GM12878 (cell line): ENCODE measurements around the gene SNCB. TPM values are rescaled to one million over a fixed set of nuclear protein-coding genes. Genes with fewer than 3 reads are reported as not detected.

ENCODE experiments used
- ATAC-seq: fragments of 200-7000 bp; cut with Tn5 transposase; 3 replicates; pipeline ENCODE4 v1.9.1; 2020; ENCODE audit warnings: mild to moderate bottlenecking, moderate library complexity
- BruUV-seq: library from RNA; stranded (reverse); fragments of 400-500 nt; replicated peaks from 2 replicates; lab custom pipeline; 2021; lab: Mats Ljungman, UMichigan
- CTCF ChIA-PET: fragments of 300-600 bp; sonication (Branson Sonifier 250); formaldehyde crosslinking; extraction: SDS; loops from one replicate; lab custom pipeline; 2021; ENCODE audit warnings: inconsistent platforms; lab: Yijun Ruan, JAX
- POLR2A ChIA-PET: fragments of 350-600 bp; formaldehyde crosslinking; extraction: SDS; loops from one replicate; lab custom pipeline; 2021; ENCODE audit warnings: inconsistent platforms; lab: Charles Lee
- RAD21 ChIA-PET: fragments of 300-600 bp; sonication (Branson Sonifier 250); formaldehyde crosslinking; loops from one replicate; lab custom pipeline; 2023; ENCODE audit warnings: antibody characterized with exemption; ENCODE audit not compliant: unreplicated experiment; lab: Charles Lee
- SMC1A ChIA-PET: fragments of 300-600 bp; sonication (Branson Sonifier 250); formaldehyde crosslinking; loops from one replicate; lab custom pipeline; 2023; ENCODE audit not compliant: unreplicated experiment, uncharacterized antibody; lab: Charles Lee
- DNase-seq: peaks from one replicate; pipeline ENCODE4 v3.0.0-alpha.2; 2011; ENCODE audit warnings: low read depth, low spot score
- FAIRE-seq: peaks from 3 replicates; lab custom pipeline; 2011; peaks lifted over from hg19 to GRCh38; lab: Jason Lieb, UNC
- H2AFZ ChIP-seq: 2 replicates; pipeline ENCODE4 v1.6.0; 2011; ENCODE audit warnings: low read depth, low read length, control low read depth; ENCODE audit not compliant: control insufficient read depth
- H3K27ac ChIP-seq: 2 replicates; pipeline ENCODE4 v1.5.1; 2011; ENCODE audit warnings: control low read depth; ENCODE audit not compliant: control insufficient read depth, insufficient read depth
- H3K27me3 ChIP-seq, 2 experiments: replicated peaks in 1 of 2; 2 replicates each; pipeline versions ENCODE4 v1.6.0 to v1.6.1; 2011; ENCODE audit warnings: low read length in 1 of 2; ENCODE audit not compliant: control insufficient read depth in 2 of 2, insufficient read depth in 2 of 2
- H3K36me3 ChIP-seq, 2 experiments: 2 replicates each; pipeline ENCODE4 v1.5.1; 2011; ENCODE audit warnings: low read length in 1 of 2; ENCODE audit not compliant: control insufficient read depth in 2 of 2, insufficient read depth in 2 of 2
- H3K4me1 ChIP-seq: 2 replicates; pipeline ENCODE4 v1.6.1; 2011; ENCODE audit warnings: mild to moderate bottlenecking, low read length, moderate library complexity, mixed read lengths; ENCODE audit not compliant: control insufficient read depth, insufficient read depth
- H3K4me2 ChIP-seq: 2 replicates; pipeline ENCODE4 v1.6.0; 2011; ENCODE audit warnings: control low read depth; ENCODE audit not compliant: control insufficient read depth, insufficient read depth
- H3K4me3 ChIP-seq: fragments of 200-600 bp; sonication (generic); 2 replicates; pipeline ENCODE4 v1.5.1; 2016
- H3K79me2 ChIP-seq: 2 replicates; pipeline ENCODE4 v1.6.0; 2011; ENCODE audit warnings: low read length; ENCODE audit not compliant: control insufficient read depth, insufficient read depth
- H3K9ac ChIP-seq: 2 replicates; pipeline ENCODE4 v1.8.0; 2011; ENCODE audit warnings: low read length, control low read depth, mixed read lengths; ENCODE audit not compliant: control insufficient read depth, insufficient read depth
- H3K9me3 ChIP-seq: replicated peaks from 3 replicates; pipeline ENCODE4 v1.5.1; 2011; ENCODE audit warnings: mild to moderate bottlenecking, low read length; ENCODE audit not compliant: control insufficient read depth, insufficient read depth
- H4K20me1 ChIP-seq: 2 replicates; pipeline ENCODE4 v1.6.0; 2011; ENCODE audit not compliant: control insufficient read depth, insufficient read depth
- BCL11A ChIP-seq: IDR thresholded peaks from 2 replicates; pipeline ENCODE4 v1.6.1; 2011; ENCODE audit warnings: low read depth, low read length
- NFYB ChIP-seq: IDR thresholded peaks from 2 replicates; pipeline ENCODE4 v1.6.1; 2011; ENCODE audit warnings: low read depth, mild to moderate bottlenecking, low read length, improper control_type of control experiment, moderate library complexity; ENCODE audit not compliant: insufficient read depth
- SPI1 ChIP-seq: IDR thresholded peaks from 2 replicates; pipeline ENCODE4 v1.6.1; 2011; ENCODE audit warnings: low read depth, mild to moderate bottlenecking, low read length, moderate library complexity, borderline replicate concordance; ENCODE audit not compliant: insufficient read depth
- WGBS: methylation state at CpG from one replicate; pipeline ENCODE4 v1.1.6; 2016; ENCODE audit warnings: low lambda C conversion rate; ENCODE audit not compliant: insufficient replicate concordance, insufficient coverage; ENCODE audit errors: missing lambda C conversion rate; 5-methylcytosine and 5-hydroxymethylcytosine counted together
- in situ Hi-C: fragments of 300-500 bp; cut with MboI; formaldehyde crosslinking; loops from 9 replicates; pipeline ENCODE4 v1.14.3; 2018; ENCODE audit warnings: mixed read lengths
- intact Hi-C: fragments of 100-400 bp; cut with micrococcal nuclease; formaldehyde crosslinking; loops from one replicate; pipeline ENCODE4 v1.14.2; 2022; ENCODE audit not compliant: unreplicated experiment
- polyA plus RNA-seq, 11 experiments: library from polyadenylated mRNA; depleted of rRNA in 4 of 11; unstranded in 6 of 11; stranded (reverse) in 5 of 11; fragments of >200 nt; fragmentation: Nextera tagmentation in 4 of 11; fragmentation: Illumina TruSeq in 1 of 11; extraction: Ambion mirVana in 4 of 11; extraction: Trizol in 1 of 11; gene quantifications; 1 replicate in 1 of 11; 2 replicates in 10 of 11; pipeline versions ENCODE4 v1.2.1 to v1.2.3, GENCODE V29; 2011 to 2016; ENCODE audit warnings: inconsistent platforms in 2 of 11, missing spikeins in 2 of 11, low read depth in 1 of 11
- total RNA-seq, 4 experiments: library from RNA; depleted of rRNA in 3 of 4; stranded (reverse); fragments of >200 nt in 3 of 4; fragmentation: Illumina TruSeq in 1 of 4; extraction: Trizol in 1 of 4; gene quantifications; 2 replicates each; pipeline versions ENCODE4 v1.2.1 to v1.2.3, GENCODE V29; 2013 to 2021
- TF ChIP-seq, protein P1 (sequence below): fragments of 450-650 bp; IDR thresholded peaks from 2 replicates; pipeline ENCODE4 v1.6.1; 2016; ENCODE audit warnings: mild to moderate bottlenecking, moderate library complexity, borderline replicate concordance
- TF ChIP-seq, protein P2 (sequence below): fragments of 450-650 bp; IDR thresholded peaks from 2 replicates; pipeline ENCODE4 v1.6.1; 2017; ENCODE audit warnings: mild to moderate bottlenecking, moderate library complexity
- TF ChIP-seq, protein P3 (sequence below): fragments of 450-650 bp; conservative IDR thresholded peaks from 2 replicates; pipeline ENCODE4 v1.6.1; 2017; ENCODE audit warnings: mild to moderate bottlenecking, moderate library complexity

SNCB gene
- total and polyA plus RNA-seq, 10 of the 15 experiments (the other 5 are each of a cell fraction or from before 2014, with no cell fraction given): 0.75 TPM; not detected in 9

DNA sequence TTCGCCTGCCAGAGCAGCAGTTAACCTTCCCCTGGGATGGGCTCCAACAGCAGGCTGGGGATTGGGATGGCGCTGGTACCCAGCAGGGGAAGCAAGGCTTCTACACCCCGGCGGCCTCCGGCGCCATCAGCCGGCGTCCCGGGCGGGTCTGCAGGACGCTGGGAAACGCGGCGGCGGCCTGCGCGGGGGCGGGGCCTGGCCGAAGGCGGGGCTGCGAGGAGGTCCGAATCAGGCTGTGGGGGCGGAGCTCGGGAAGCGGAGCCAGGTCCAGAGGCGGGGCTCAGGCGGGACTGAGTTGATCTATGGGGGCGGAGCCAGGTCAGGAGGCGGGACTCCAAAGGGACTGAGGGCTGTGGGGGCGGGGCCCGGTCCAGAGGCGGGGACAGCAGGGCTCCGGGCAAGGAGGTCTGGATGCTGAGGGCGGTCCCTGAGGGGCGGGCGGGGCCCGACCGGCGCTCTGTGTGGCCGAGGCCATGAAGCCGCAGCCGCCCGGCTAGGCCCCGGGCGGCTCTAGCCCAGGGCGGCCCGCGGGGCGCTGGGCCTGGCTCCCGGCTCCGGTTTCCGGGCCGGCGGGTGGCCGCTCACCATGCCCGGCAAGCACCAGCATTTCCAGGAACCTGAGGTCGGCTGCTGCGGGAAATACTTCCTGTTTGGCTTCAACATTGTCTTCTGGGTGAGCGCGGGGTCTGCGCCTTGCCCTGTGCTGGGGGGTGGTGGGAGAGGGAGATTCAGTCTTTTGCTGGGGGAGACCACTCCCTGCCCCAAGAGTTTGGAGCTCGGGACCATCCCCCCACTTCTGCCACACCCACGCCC lies 16.9 kb upstream of the SNCB start, which contains the start of gene TSPAN17 (continued):
- TF ChIP-seq, protein P1, sequence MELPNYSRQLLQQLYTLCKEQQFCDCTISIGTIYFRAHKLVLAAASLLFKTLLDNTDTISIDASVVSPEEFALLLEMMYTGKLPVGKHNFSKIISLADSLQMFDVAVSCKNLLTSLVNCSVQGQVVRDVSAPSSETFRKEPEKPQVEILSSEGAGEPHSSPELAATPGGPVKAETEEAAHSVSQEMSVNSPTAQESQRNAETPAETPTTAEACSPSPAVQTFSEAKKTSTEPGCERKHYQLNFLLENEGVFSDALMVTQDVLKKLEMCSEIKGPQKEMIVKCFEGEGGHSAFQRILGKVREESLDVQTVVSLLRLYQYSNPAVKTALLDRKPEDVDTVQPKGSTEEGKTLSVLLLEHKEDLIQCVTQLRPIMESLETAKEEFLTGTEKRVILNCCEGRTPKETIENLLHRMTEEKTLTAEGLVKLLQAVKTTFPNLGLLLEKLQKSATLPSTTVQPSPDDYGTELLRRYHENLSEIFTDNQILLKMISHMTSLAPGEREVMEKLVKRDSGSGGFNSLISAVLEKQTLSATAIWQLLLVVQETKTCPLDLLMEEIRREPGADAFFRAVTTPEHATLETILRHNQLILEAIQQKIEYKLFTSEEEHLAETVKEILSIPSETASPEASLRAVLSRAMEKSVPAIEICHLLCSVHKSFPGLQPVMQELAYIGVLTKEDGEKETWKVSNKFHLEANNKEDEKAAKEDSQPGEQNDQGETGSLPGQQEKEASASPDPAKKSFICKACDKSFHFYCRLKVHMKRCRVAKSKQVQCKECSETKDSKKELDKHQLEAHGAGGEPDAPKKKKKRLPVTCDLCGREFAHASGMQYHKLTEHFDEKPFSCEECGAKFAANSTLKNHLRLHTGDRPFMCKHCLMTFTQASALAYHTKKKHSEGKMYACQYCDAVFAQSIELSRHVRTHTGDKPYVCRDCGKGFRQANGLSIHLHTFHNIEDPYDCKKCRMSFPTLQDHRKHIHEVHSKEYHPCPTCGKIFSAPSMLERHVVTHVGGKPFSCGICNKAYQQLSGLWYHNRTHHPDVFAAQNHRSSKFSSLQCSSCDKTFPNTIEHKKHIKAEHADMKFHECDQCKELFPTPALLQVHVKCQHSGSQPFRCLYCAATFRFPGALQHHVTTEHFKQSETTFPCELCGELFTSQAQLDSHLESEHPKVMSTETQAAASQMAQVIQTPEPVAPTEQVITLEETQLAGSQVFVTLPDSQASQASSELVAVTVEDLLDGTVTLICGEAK: no peak
- TF ChIP-seq SPI1: no peak

DNA sequence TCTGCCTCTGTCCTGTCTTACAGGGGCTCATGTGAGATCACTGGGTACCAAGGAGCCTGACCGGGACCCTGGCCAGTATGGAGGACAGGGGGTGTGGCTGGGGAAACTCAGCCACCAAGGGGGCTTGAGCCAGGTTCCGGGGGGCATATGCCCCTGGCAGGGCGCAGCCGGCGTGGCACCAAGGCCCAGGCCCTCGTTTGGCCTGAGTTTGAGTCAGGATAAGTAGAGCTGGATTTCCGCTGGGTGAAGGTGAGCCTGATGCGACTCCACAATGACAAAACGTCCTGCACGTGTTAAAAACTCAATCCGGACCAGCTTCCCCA lies 16.3 kb upstream of the SNCB start:
- TSS peak; percentile 82 for BruUV-seq
- SMC1A ChIA-PET: interaction anchor here (1.0 to 2.1 kb wide), 4 partner anchors 12 to 231 kb away, joined by 3 to 7 read pairs (median 4); no protein-coding TSS in a partner anchor
- Histone ChIP-seq H3K79me2 (no peaks in the 10 kb centered on the region), H2AFZ (peak overlapping the region; percentile 98), H3K36me3 (no peaks in the 10 kb centered on the region), H4K20me1 (no peaks in the 10 kb centered on the region), H3K4me2 (peak overlapping the region; percentile 96), H3K27ac (peak overlapping the region; percentile 52; the same call in 1 of the 2 replicates), H3K4me1 (peaks cover 18% of the 10 kb centered on the region), H3K4me3 (peak overlapping the region; percentile 68; the same call in 1 of the 2 replicates), H3K9me3 (no peaks in the 10 kb centered on the region), H3K9ac (peak overlapping the region; percentile 58), H3K27me3 (no peaks in the 10 kb centered on the region)
- RAD21 ChIA-PET: interaction anchor here (0.6 to 2.7 kb wide), 9 partner anchors 11 to 666 kb away, joined by 3 to 20 read pairs (median 3); partner anchors contain the start of gene EIF4E1B
- POLR2A ChIA-PET: interaction anchor here (0.8 to 1.4 kb wide), 2 partner anchors 9 to 109 kb away, joined by 3 read pairs; partner anchors contain the start of gene RNF44
- DNase-seq (no peak), ATAC-seq (peak; percentile 29), FAIRE-seq (no peak)
- in situ Hi-C loops: no loop called here
- intact Hi-C loops: loop anchor here (5.0 to 10.0 kb wide), 2 partner anchors 74 to 232 kb away; partner anchors contain the start of gene CLTB
- TF ChIP-seq NFYB (no peak), BCL11A (no peak)
- TF ChIP-seq, protein P2, sequence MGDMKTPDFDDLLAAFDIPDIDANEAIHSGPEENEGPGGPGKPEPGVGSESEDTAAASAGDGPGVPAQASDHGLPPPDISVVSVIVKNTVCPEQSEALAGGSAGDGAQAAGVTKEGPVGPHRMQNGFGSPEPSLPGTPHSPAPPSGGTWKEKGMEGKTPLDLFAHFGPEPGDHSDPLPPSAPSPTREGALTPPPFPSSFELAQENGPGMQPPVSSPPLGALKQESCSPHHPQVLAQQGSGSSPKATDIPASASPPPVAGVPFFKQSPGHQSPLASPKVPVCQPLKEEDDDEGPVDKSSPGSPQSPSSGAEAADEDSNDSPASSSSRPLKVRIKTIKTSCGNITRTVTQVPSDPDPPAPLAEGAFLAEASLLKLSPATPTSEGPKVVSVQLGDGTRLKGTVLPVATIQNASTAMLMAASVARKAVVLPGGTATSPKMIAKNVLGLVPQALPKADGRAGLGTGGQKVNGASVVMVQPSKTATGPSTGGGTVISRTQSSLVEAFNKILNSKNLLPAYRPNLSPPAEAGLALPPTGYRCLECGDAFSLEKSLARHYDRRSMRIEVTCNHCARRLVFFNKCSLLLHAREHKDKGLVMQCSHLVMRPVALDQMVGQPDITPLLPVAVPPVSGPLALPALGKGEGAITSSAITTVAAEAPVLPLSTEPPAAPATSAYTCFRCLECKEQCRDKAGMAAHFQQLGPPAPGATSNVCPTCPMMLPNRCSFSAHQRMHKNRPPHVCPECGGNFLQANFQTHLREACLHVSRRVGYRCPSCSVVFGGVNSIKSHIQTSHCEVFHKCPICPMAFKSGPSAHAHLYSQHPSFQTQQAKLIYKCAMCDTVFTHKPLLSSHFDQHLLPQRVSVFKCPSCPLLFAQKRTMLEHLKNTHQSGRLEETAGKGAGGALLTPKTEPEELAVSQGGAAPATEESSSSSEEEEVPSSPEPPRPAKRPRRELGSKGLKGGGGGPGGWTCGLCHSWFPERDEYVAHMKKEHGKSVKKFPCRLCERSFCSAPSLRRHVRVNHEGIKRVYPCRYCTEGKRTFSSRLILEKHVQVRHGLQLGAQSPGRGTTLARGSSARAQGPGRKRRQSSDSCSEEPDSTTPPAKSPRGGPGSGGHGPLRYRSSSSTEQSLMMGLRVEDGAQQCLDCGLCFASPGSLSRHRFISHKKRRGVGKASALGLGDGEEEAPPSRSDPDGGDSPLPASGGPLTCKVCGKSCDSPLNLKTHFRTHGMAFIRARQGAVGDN: peak; percentile 20; the same call in 1 of the 2 replicates
- TF ChIP-seq, protein P3, sequence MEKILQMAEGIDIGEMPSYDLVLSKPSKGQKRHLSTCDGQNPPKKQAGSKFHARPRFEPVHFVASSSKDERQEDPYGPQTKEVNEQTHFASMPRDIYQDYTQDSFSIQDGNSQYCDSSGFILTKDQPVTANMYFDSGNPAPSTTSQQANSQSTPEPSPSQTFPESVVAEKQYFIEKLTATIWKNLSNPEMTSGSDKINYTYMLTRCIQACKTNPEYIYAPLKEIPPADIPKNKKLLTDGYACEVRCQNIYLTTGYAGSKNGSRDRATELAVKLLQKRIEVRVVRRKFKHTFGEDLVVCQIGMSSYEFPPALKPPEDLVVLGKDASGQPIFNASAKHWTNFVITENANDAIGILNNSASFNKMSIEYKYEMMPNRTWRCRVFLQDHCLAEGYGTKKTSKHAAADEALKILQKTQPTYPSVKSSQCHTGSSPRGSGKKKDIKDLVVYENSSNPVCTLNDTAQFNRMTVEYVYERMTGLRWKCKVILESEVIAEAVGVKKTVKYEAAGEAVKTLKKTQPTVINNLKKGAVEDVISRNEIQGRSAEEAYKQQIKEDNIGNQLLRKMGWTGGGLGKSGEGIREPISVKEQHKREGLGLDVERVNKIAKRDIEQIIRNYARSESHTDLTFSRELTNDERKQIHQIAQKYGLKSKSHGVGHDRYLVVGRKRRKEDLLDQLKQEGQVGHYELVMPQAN: 0 out of 2 replicates have a peak, but pooled peaks have one; percentile 34
- CTCF ChIA-PET: interaction anchor here (0.9 to 3.4 kb wide), 9 partner anchors 12 to 230 kb away, joined by 3 to 19 read pairs (median 4); partner anchors contain the start of genes CLTB and RNF44
- 11% methylated on average over 11 of the region's 11 CpGs for whole genome bisulfite sequencing
